ENCODE results near the gene TSC22D4. TPM values are rescaled to one million over a fixed set of nuclear protein-coding genes. Genes with fewer than 3 reads are reported as not detected.

The TSC22D4 gene
- total RNA-seq, 1 experiment from 2014 or later, result 71.0 TPM

DNA sequence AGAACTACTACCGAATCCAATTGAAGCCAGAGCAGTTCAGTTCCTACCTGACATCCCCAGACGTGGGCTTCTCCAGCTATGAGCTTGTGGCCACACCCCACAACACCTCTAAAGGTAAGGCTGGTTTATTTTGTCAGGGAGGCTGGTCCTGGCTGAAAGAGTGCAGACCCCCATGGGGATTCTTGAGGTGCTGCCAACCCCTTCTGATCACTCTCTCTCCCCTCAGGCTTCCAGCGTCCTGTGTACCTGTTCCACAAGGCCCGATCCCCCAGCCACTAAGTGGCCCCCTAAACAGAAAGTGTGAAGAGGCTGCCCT lies 45.8 kb downstream of the TSC22D4 start:
- H3K4me1 ChIP-seq (ENCODE audit: insufficient read depth, low read length, poor library complexity, severe bottlenecking), result peaks cover 23% of the 10 kb centered on the region
- TF ChIP-seq, protein P1, sequence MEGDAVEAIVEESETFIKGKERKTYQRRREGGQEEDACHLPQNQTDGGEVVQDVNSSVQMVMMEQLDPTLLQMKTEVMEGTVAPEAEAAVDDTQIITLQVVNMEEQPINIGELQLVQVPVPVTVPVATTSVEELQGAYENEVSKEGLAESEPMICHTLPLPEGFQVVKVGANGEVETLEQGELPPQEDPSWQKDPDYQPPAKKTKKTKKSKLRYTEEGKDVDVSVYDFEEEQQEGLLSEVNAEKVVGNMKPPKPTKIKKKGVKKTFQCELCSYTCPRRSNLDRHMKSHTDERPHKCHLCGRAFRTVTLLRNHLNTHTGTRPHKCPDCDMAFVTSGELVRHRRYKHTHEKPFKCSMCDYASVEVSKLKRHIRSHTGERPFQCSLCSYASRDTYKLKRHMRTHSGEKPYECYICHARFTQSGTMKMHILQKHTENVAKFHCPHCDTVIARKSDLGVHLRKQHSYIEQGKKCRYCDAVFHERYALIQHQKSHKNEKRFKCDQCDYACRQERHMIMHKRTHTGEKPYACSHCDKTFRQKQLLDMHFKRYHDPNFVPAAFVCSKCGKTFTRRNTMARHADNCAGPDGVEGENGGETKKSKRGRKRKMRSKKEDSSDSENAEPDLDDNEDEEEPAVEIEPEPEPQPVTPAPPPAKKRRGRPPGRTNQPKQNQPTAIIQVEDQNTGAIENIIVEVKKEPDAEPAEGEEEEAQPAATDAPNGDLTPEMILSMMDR (conservative IDR thresholded peaks at IDR 0.05; ENCODE audit: low read depth, low read length), result no peak
- TF ChIP-seq EZH2 (IDR thresholded peaks at IDR 0.05; ENCODE audit: borderline replicate concordance, low read depth, low read length, poor library complexity, severe bottlenecking), result no peak
- no peak for DNase-seq (ENCODE audit: low spot score)
- intact Hi-C loops (cut with micrococcal nuclease; ENCODE audit: unreplicated experiment), result no loop called here
- peak overlapping the region; percentile 49 for H3K27ac ChIP-seq (ENCODE audit: low read depth, low read length, poor library complexity, severe bottlenecking)
- H3K4me3 ChIP-seq (ENCODE audit: low read depth, low read length, poor library complexity, severe bottlenecking), result no peak overlapping the region
- H3K9me3 ChIP-seq (ENCODE audit: low read depth, low read length, poor library complexity, severe bottlenecking), result no peaks in the 10 kb centered on the region
- peaks cover 41% of the 10 kb centered on the region for H3K36me3 ChIP-seq (ENCODE audit: insufficient read depth, low read length, poor library complexity, severe bottlenecking)
- no TSS peak for BruUV-seq (replicated peaks)
- ChIA-PET POLR2A (ENCODE audit: low non-redundant PET) (no interaction called here), CTCF (no interaction called here)
- no peaks in the 10 kb centered on the region for H3K27me3 ChIP-seq (replicated peaks; ENCODE audit: insufficient read depth, low read depth, low read length, poor library complexity)

DNA sequence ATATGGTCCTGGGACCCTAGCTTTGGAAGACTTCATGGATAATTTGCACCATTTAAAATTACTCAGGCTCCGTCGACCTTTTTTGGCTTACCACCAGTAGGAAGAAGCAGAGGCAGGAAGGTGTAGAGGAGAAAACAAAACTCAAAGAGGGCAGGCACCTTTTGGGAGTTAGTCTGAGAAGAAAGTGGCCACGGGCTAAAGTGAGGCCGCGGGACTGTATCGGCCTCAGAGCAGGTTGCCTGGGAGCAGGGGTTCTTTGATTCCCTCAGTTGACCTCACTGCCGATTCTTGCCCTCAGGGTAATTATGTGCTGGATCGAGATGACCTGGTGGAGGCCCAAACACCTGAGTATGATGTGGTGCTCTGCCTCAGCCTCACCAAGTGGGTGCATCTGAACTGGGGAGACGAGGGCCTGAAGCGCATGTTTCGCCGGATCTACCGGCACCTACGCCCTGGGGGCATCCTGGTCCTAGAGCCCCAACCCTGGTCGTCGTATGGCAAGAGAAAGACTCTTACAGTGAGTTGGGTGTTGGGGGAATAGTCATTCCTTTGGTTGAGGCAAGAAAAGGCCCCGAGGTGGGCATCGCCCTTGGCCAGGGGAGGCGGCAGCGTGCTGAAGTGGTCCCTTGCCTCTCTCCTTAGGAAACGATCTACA lies 46.3 kb downstream of the TSC22D4 start:
- no peaks in the 10 kb centered on the region for H3K27me3 ChIP-seq (replicated peaks; ENCODE audit: insufficient read depth, low read depth, low read length, poor library complexity)
- H3K36me3 ChIP-seq (ENCODE audit: insufficient read depth, low read length, poor library complexity, severe bottlenecking), result peaks cover 41% of the 10 kb centered on the region
- ChIA-PET POLR2A (ENCODE audit: low non-redundant PET) (no interaction called here), CTCF (no interaction called here)
- intact Hi-C loops (cut with micrococcal nuclease; ENCODE audit: unreplicated experiment), result no loop called here
- H3K4me1 ChIP-seq (ENCODE audit: insufficient read depth, low read length, poor library complexity, severe bottlenecking), result peaks cover 23% of the 10 kb centered on the region
- DNase-seq (ENCODE audit: low spot score), result no peak
- H3K27ac ChIP-seq (ENCODE audit: low read depth, low read length, poor library complexity, severe bottlenecking), result peak overlapping the region; percentile 99
- no peak for TF ChIP-seq EZH2 (IDR thresholded peaks at IDR 0.05; ENCODE audit: borderline replicate concordance, low read depth, low read length, poor library complexity, severe bottlenecking)
- TF ChIP-seq, protein P1 (conservative IDR thresholded peaks at IDR 0.05; ENCODE audit: low read depth, low read length), result no peak
- BruUV-seq (replicated peaks), result no TSS peak
- H3K9me3 ChIP-seq (ENCODE audit: low read depth, low read length, poor library complexity, severe bottlenecking), result peaks cover 2% of the 10 kb centered on the region
- peak overlapping the region; percentile 93 for H3K4me3 ChIP-seq (ENCODE audit: low read depth, low read length, poor library complexity, severe bottlenecking)

DNA sequence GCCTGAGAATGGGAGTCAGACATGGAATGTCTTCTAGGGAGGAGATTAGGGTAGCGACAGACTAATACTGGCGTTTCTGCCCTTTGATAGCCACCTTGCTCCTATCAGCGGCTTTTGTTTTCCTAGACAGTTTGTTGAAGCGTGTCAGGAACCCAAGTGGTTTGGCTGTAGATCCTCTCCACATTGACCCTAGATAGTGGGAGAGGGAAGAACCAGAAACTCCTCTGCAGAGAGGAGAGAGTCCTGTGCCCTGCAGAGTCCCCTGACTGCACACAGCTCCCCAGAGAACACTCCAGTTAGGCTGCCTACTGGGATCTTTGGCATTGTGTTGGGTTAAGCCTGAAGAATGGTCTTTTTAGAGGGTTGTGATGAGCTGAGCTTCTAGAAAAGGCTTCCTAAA lies 47.0 kb downstream of the TSC22D4 start:
- peak overlapping the region; percentile 99 for H3K27ac ChIP-seq (ENCODE audit: low read depth, low read length, poor library complexity, severe bottlenecking)

More for the DNA sequence above, 47.0 kb downstream of the TSC22D4 start:
- TF ChIP-seq EZH2 (IDR thresholded peaks at IDR 0.05; ENCODE audit: borderline replicate concordance, low read depth, low read length, poor library complexity, severe bottlenecking), result no peak
- TF ChIP-seq, protein P1 (conservative IDR thresholded peaks at IDR 0.05; ENCODE audit: low read depth, low read length), result no peak
- BruUV-seq (replicated peaks), result no TSS peak
- intact Hi-C loops (cut with micrococcal nuclease; ENCODE audit: unreplicated experiment), result no loop called here
- ChIA-PET POLR2A (ENCODE audit: low non-redundant PET) (no interaction called here), CTCF (no interaction called here)
- Histone ChIP-seq H3K4me3 (ENCODE audit: low read depth, low read length, poor library complexity, severe bottlenecking) (peak overlapping the region; percentile 93), H3K36me3 (ENCODE audit: insufficient read depth, low read length, poor library complexity, severe bottlenecking) (peaks cover 41% of the 10 kb centered on the region), H3K4me1 (ENCODE audit: insufficient read depth, low read length, poor library complexity, severe bottlenecking) (peaks cover 23% of the 10 kb centered on the region), H3K9me3 (ENCODE audit: low read depth, low read length, poor library complexity, severe bottlenecking) (peaks cover 4% of the 10 kb centered on the region), H3K27me3 (replicated peaks; ENCODE audit: insufficient read depth, low read depth, low read length, poor library complexity) (no peaks in the 10 kb centered on the region)
- no peak for DNase-seq (ENCODE audit: low spot score)

Measured in A673 (cell line).